ENCODE measurements around the gene LRRC15. TPM values are rescaled to one million over a fixed set of nuclear protein-coding genes. Genes with fewer than 3 reads are reported as not detected.

The LRRC15 gene
- total RNA-seq, 1 experiment from 2014 or later: 0.07 TPM

- TF ChIP-seq MLX (CRISPR knock-in tag; IDR thresholded peaks at IDR 0.05): no peak
Measured at GRCh38 chr3:194348354-194348753, 21.2 kb downstream of the LRRC15 start (continued).

- ChIA-PET CTCF (interaction anchor here (0.9 to 1.7 kb wide), 4 partner anchors 13 to 208 kb away, joined by 3 to 4 read pairs (median 3); no protein-coding TSS in a partner anchor), POLR2A (no interaction called here)
- peaks cover 24% of the 10 kb centered on the region for H3K27me3 Mint-ChIP-seq (ENCODE audit: low read depth)
- no peaks in the 10 kb centered on the region for H3K4me1 Mint-ChIP-seq
- no peak for TF ChIP-seq HMGXB4 (CRISPR knock-in tag; IDR thresholded peaks at IDR 0.05)
- TF ChIP-seq ATF6 (CRISPR knock-in tag; IDR thresholded peaks at IDR 0.05): no peak
- TF ChIP-seq SOX15 (CRISPR knock-in tag; IDR thresholded peaks at IDR 0.05): no peak
- TF ChIP-seq ZNF219 (CRISPR knock-in tag; IDR thresholded peaks at IDR 0.05; ENCODE audit: borderline replicate concordance): no peak
- TF ChIP-seq PREB (CRISPR knock-in tag; IDR thresholded peaks at IDR 0.05; ENCODE audit: borderline replicate concordance): no peak
- no peak for TF ChIP-seq ZNF281 (CRISPR knock-in tag; IDR thresholded peaks at IDR 0.05)
- no peak for TF ChIP-seq USF2 (CRISPR knock-in tag; IDR thresholded peaks at IDR 0.05)
- no peak for TF ChIP-seq TEAD1 (CRISPR knock-in tag; IDR thresholded peaks at IDR 0.05)
- TF ChIP-seq ZNF396 (CRISPR knock-in tag; IDR thresholded peaks at IDR 0.05; ENCODE audit: borderline replicate concordance): no peak
- no peak for TF ChIP-seq CDX4 (CRISPR knock-in tag; IDR thresholded peaks at IDR 0.05; ENCODE audit: borderline replicate concordance)
- no peak for TF ChIP-seq OVOL2 (CRISPR knock-in tag; IDR thresholded peaks at IDR 0.05; ENCODE audit: borderline replicate concordance)
- TF ChIP-seq PRRX2 (CRISPR knock-in tag; IDR thresholded peaks at IDR 0.05): no peak
- no peak for TF ChIP-seq GTF2I (CRISPR knock-in tag; conservative IDR thresholded peaks at IDR 0.05)
- no peak for TF ChIP-seq MXD4 (CRISPR knock-in tag; IDR thresholded peaks at IDR 0.05; ENCODE audit: borderline replicate concordance)
- no peak for TF ChIP-seq NFE2L1 (CRISPR knock-in tag; IDR thresholded peaks at IDR 0.05)
- TF ChIP-seq ZNF425 (CRISPR knock-in tag; conservative IDR thresholded peaks at IDR 0.05): no peak
- no peak for TF ChIP-seq ATF1 (CRISPR knock-in tag; IDR thresholded peaks at IDR 0.05)
- no peak for TF ChIP-seq USF1 (CRISPR knock-in tag; IDR thresholded peaks at IDR 0.05)
- H3K36me3 Mint-ChIP-seq: no peaks in the 10 kb centered on the region
- DNase-seq (ENCODE audit: low spot score) (no peak), ATAC-seq (no peak)
- H3K9me3 Mint-ChIP-seq: no peaks in the 10 kb centered on the region
- H3K4me3 Mint-ChIP-seq: no peak overlapping the region
- no peak overlapping the region for H3K27ac Mint-ChIP-seq
Measured at GRCh38 chr3:194346621-194347020, 22.9 kb downstream of the LRRC15 start.

All from WTC11 (cell line).